H1 (cell line): Measurements from ENCODE around the gene IREB2. TPM values are rescaled to one million over a fixed set of nuclear protein-coding genes. Genes with fewer than 3 reads are reported as not detected.

Source experiments
- CTCF ChIA-PET: fragments of 300-600 bp; sonication (Branson Sonifier 250); formaldehyde crosslinking; loops from one replicate; lab custom pipeline; 2021; ENCODE audit not compliant: partially characterized antibody; lab: Charles Lee
- POLR2A ChIA-PET: fragments of 300-600 bp; sonication (Branson Sonifier 250); formaldehyde crosslinking; loops from one replicate; lab custom pipeline; 2021; ENCODE audit warnings: inconsistent platforms; ENCODE audit not compliant: partially characterized antibody; lab: Charles Lee
- DNase-seq, 2 experiments: peaks; one replicate each; pipeline versions ENCODE4 v3.0.0 to v3.0.0-alpha.2; 2010 to 2022; ENCODE audit warnings: low spot score in 2 of 2, low read depth in 1 of 2, mixed read lengths in 1 of 2
- FAIRE-seq: peaks from 2 replicates; lab custom pipeline; 2011; peaks lifted over from hg19 to GRCh38; lab: Jason Lieb, UNC
- H2AFZ ChIP-seq: 2 replicates; pipeline ENCODE4 v1.8.1; 2012; ENCODE audit warnings: low read length, inconsistent platforms
- H2AK5ac ChIP-seq: 2 replicates; pipeline ENCODE4 v1.6.1; 2013; ENCODE audit warnings: low read depth, low read length
- H2BK120ac ChIP-seq: replicated peaks from 2 replicates; pipeline ENCODE3; 2013; ENCODE audit warnings: low read depth, low read length, inconsistent platforms
- H2BK12ac ChIP-seq: 2 replicates; pipeline ENCODE4 v1.6.1; 2013; ENCODE audit warnings: low read depth, low read length
- H2BK15ac ChIP-seq: 2 replicates; pipeline ENCODE4 v1.6.1; 2013; ENCODE audit warnings: low read length
- H2BK20ac ChIP-seq: 2 replicates; pipeline ENCODE4 v1.6.1; 2013; ENCODE audit warnings: low read length
- H2BK5ac ChIP-seq: 2 replicates; pipeline ENCODE4 v1.6.1; 2013; ENCODE audit warnings: low read depth, low read length
- H3K14ac ChIP-seq: 2 replicates; pipeline ENCODE4 v1.6.1; 2013; ENCODE audit warnings: inconsistent platforms; ENCODE audit not compliant: insufficient read length
- H3K18ac ChIP-seq: 2 replicates; pipeline ENCODE4 v1.6.1; 2013; ENCODE audit warnings: low read length; ENCODE audit errors: extremely low read depth
- H3K23ac ChIP-seq: 2 replicates; pipeline ENCODE4 v1.6.1; 2013; ENCODE audit warnings: inconsistent platforms; ENCODE audit not compliant: insufficient read length
- H3K23me2 ChIP-seq: 2 replicates; pipeline ENCODE4 v1.6.1; 2013; ENCODE audit warnings: low read depth, low read length
- H3K27ac ChIP-seq: 2 replicates; pipeline ENCODE4 v1.6.1; 2011; ENCODE audit warnings: low read depth, low read length, inconsistent platforms
- H3K27me3 ChIP-seq, 4 experiments: replicated peaks in 1 of 4; 1 replicate in 1 of 4; 2 replicates in 3 of 4; pipeline versions ENCODE4 v1.6.1 to v1.8.1; 2011 to 2013; ENCODE audit warnings: low read length in 3 of 4, mild to moderate bottlenecking in 3 of 4, inconsistent platforms in 2 of 4, mixed read lengths in 2 of 4, moderate library complexity in 1 of 4; ENCODE audit not compliant: control insufficient read depth in 3 of 4, insufficient read depth in 3 of 4; ENCODE audit errors: extremely low read depth in 1 of 4
- H3K36me3 ChIP-seq, 4 experiments: 2 replicates each; pipeline versions ENCODE4 v1.6.1 to v1.8.1; 2011 to 2013; ENCODE audit warnings: mild to moderate bottlenecking in 4 of 4, low read length in 3 of 4, moderate library complexity in 2 of 4, control low read depth in 1 of 4, inconsistent platforms in 1 of 4; ENCODE audit not compliant: insufficient read depth in 4 of 4, control insufficient read depth in 2 of 4
- H3K4ac ChIP-seq: replicated peaks from 2 replicates; pipeline ENCODE3; 2013; ENCODE audit warnings: low read length, low read depth, mixed read lengths, inconsistent platforms; ENCODE audit not compliant: insufficient read length
- H3K4me1 ChIP-seq, 4 experiments: replicated peaks in 1 of 4; 1 replicate in 1 of 4; 2 replicates in 3 of 4; pipeline versions ENCODE4 v1.6.1 to v1.8.1; 2011 to 2013; ENCODE audit warnings: low read length in 3 of 4, inconsistent platforms in 2 of 4, mixed read lengths in 1 of 4; ENCODE audit not compliant: insufficient read depth in 4 of 4, control insufficient read depth in 3 of 4
- H3K4me2 ChIP-seq, 2 experiments: 2 replicates each; pipeline versions ENCODE4 v1.6.1 to v1.8.1; 2011 to 2013; ENCODE audit warnings: low read depth in 2 of 2, low read length in 2 of 2, control low read depth in 1 of 2, inconsistent platforms in 1 of 2, mild to moderate bottlenecking in 1 of 2; ENCODE audit not compliant: insufficient read depth in 1 of 2
- H3K4me3 ChIP-seq, 4 experiments: fragments of 200-600, 300-600 bp in 1 of 4; sonication (generic), shearing (Covaris generic), sonication (Bioruptor Twin) in 1 of 4; 2 replicates each; pipeline versions ENCODE4 v1.5.1 to v1.8.1; 2011 to 2016; ENCODE audit warnings: low read length in 4 of 4, low read depth in 3 of 4, control low read depth in 2 of 4, inconsistent platforms in 2 of 4, mild to moderate bottlenecking in 2 of 4, mixed read lengths in 1 of 4, moderate library complexity in 1 of 4; ENCODE audit not compliant: insufficient read depth in 2 of 4; ENCODE audit errors: extremely low read depth in 1 of 4
- H3K56ac ChIP-seq: replicated peaks from 2 replicates; pipeline ENCODE3; 2013; ENCODE audit warnings: low read depth, mild to moderate bottlenecking, mixed read lengths, low read length, inconsistent platforms; ENCODE audit not compliant: insufficient read length
- H3K79me1 ChIP-seq: 2 replicates; pipeline ENCODE4 v1.6.1; 2013; ENCODE audit warnings: low read depth, low read length, control low read depth
- H3K79me2 ChIP-seq, 2 experiments: 2 replicates each; pipeline versions ENCODE4 v1.6.1 to v1.8.1; 2012 to 2013; ENCODE audit warnings: low read length in 2 of 2, mild to moderate bottlenecking in 2 of 2, inconsistent platforms in 1 of 2; ENCODE audit not compliant: insufficient read depth in 2 of 2, control insufficient read depth in 1 of 2
- H3K9ac ChIP-seq, 4 experiments: replicated peaks in 1 of 4; 1 replicate in 1 of 4; 2 replicates in 3 of 4; pipeline versions ENCODE4 v1.6.1 to v1.8.1; 2011 to 2013; ENCODE audit warnings: low read depth in 3 of 4, low read length in 3 of 4, control low read depth in 2 of 4, mild to moderate bottlenecking in 2 of 4, moderate library complexity in 2 of 4, inconsistent platforms in 1 of 4; ENCODE audit errors: extremely low read depth in 1 of 4
- H3K9me3 ChIP-seq, 2 experiments: 2 replicates each; pipeline versions ENCODE4 v1.6.1 to v1.8.1; 2012 to 2013; ENCODE audit warnings: mild to moderate bottlenecking in 2 of 2, moderate library complexity in 2 of 2, control low read depth in 1 of 2, inconsistent platforms in 1 of 2, low read depth in 1 of 2, low read length in 1 of 2, mixed read lengths in 1 of 2; ENCODE audit not compliant: insufficient read depth in 2 of 2
- H4K20me1 ChIP-seq, 2 experiments: replicated peaks in 1 of 2; 2 replicates each; pipeline versions ENCODE3 to v1.8.1; 2011 to 2013; ENCODE audit warnings: inconsistent platforms in 2 of 2, low read length in 2 of 2, mild to moderate bottlenecking in 1 of 2; ENCODE audit not compliant: insufficient read depth in 2 of 2, control insufficient read depth in 1 of 2
- H4K5ac ChIP-seq: 2 replicates; pipeline ENCODE4 v1.6.1; 2013; ENCODE audit warnings: low read length, low read depth, mixed read lengths, inconsistent platforms; ENCODE audit not compliant: insufficient read length
- H4K8ac ChIP-seq: 2 replicates; pipeline ENCODE4 v1.8.0; 2013; ENCODE audit warnings: mild to moderate bottlenecking, moderate library complexity, low read length, inconsistent platforms; ENCODE audit not compliant: insufficient read depth; ENCODE audit errors: extremely low read depth
- H4K91ac ChIP-seq: replicated peaks from 2 replicates; pipeline ENCODE3; 2013; ENCODE audit warnings: low read length, mixed read lengths, inconsistent platforms; ENCODE audit not compliant: insufficient read length
- EP300 ChIP-seq, 2 experiments: IDR thresholded peaks; 1 replicate in 1 of 2; 2 replicates in 1 of 2; pipeline ENCODE4 v1.6.1; 2011 to 2012; ENCODE audit warnings: low read depth in 2 of 2, low read length in 2 of 2, mild to moderate bottlenecking in 2 of 2, borderline replicate concordance in 1 of 2, inconsistent platforms in 1 of 2, moderate library complexity in 1 of 2
- GABPA ChIP-seq: IDR thresholded peaks from 2 replicates; pipeline ENCODE4 v1.6.1; 2011; ENCODE audit warnings: mild to moderate bottlenecking, low read length, moderate library complexity, borderline replicate concordance; ENCODE audit not compliant: insufficient read depth
- SIX5 ChIP-seq: IDR thresholded peaks from 2 replicates; pipeline ENCODE4 v1.6.1; 2011; ENCODE audit warnings: mild to moderate bottlenecking, low read depth, low read length
- TAF7 ChIP-seq: optimal IDR thresholded peaks from 2 replicates; pipeline ENCODE3; 2011; ENCODE audit warnings: low read depth, mild to moderate bottlenecking, inconsistent platforms, low read length, moderate library complexity, borderline replicate concordance
- WGBS, 2 experiments: shearing (Covaris generic) in 1 of 2; methylation state at CpG; one replicate each; pipeline versions ENCODE4 v1.1.6 to v1.1.7; 2013 to 2015; ENCODE audit warnings: low lambda C conversion rate in 2 of 2, mixed read lengths in 2 of 2, inconsistent platforms in 1 of 2, low coverage in 1 of 2, missing lambda C conversion rate in 1 of 2; ENCODE audit not compliant: insufficient replicate concordance in 2 of 2, insufficient coverage in 1 of 2, insufficient read length in 1 of 2; ENCODE audit errors: extremely low coverage in 1 of 2, missing lambda C conversion rate in 1 of 2; 5-methylcytosine and 5-hydroxymethylcytosine counted together
- polyA plus RNA-seq, 7 experiments: library from polyadenylated mRNA; depleted of rRNA in 3 of 7; stranded (reverse) in 5 of 7; unstranded in 2 of 7; fragments of >200 nt in 5 of 7; fragments of 200-250 nt in 2 of 7; gene quantifications; 1 replicate in 5 of 7; 2 replicates in 1 of 7; 4 replicates in 1 of 7; pipeline versions ENCODE4 v1.2.1 to v1.2.3, GENCODE V29; 2011 to 2013; ENCODE audit warnings: missing spikeins in 2 of 7, mixed read lengths in 2 of 7
- total RNA-seq: library from RNA; stranded (reverse); fragmentation: NEBNext Ultra II Directional; extraction: Animal tissue kit (Norgen Biotek cat#: 25700); gene quantifications from 2 replicates; pipeline ENCODE4 v1.2.1, GENCODE V29; 2021

Gene IREB2
- total and polyA plus RNA-seq, 2 of the 8 experiments (the other 6 are each of a cell fraction or from before 2014, with no cell fraction given) = 21.0 to 103 TPM

DNA sequence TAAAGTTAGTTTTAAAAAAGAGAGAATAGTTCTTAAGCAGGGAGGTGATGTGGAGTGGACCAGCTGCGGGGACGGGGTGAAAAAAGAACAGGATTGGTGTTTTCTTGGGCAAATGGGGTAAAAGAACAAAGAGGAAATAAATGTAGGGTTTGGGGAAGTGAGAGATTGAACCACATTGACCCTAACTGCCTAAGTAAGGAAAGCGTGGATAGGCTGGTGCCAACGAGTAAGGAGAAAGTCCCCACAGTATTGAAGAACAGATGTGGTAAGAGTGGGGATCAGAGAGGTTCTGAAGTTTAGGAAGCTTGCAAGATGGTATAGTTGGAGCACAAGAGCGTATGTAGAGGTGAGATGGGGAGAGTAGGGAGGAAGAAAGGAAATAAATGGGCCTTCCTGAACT lies 17.0 kb downstream of the IREB2 start:
- H3K4me3 ChIP-seq = no peak overlapping the region
- no peak overlapping the region for H2BK5ac ChIP-seq
- WGBS, 2 experiments = 82 to 100% methylated on average over 1 to 5 of the region's 5 CpGs
- no peak overlapping the region for H3K23ac ChIP-seq
- no peak overlapping the region for H3K14ac ChIP-seq
- no peak overlapping the region for H2BK20ac ChIP-seq
- no peaks in the 10 kb centered on the region for H3K27me3 ChIP-seq
- no peaks in the 10 kb centered on the region for H3K23me2 ChIP-seq
- H3K79me1 ChIP-seq = peaks cover 16% of the 10 kb centered on the region
- no peak overlapping the region for H2BK120ac ChIP-seq
- H3K36me3 ChIP-seq = peaks cover 0 to 2% (median 0%) of the 10 kb centered on the region in 4 experiments; a peak in 1 of 8 replicates
- H4K8ac ChIP-seq = no peak overlapping the region
- H2AFZ ChIP-seq = no peak overlapping the region
- no peak overlapping the region for H3K27ac ChIP-seq
- H3K56ac ChIP-seq = no peak overlapping the region
- no peak overlapping the region for H2BK15ac ChIP-seq
- no peak for FAIRE-seq
- ChIA-PET POLR2A (no interaction called here), CTCF (interaction anchor here (1.2 kb wide), 1 partner anchor 28 kb away, joined by 3 read pairs; no protein-coding TSS in a partner anchor)
- H4K91ac ChIP-seq = no peak overlapping the region
- H4K20me1 ChIP-seq = peaks cover 5 to 11% of the 10 kb centered on the region in 2 experiments
- DNase-seq = no peak
- no peak overlapping the region; a peak in 1 of 7 replicates for H3K9ac ChIP-seq
- H3K79me2 ChIP-seq = peaks cover 19 to 98% of the 10 kb centered on the region in 2 experiments
- H4K5ac ChIP-seq = no peak overlapping the region
- H3K18ac ChIP-seq = no peak overlapping the region
- no peak overlapping the region for H3K4ac ChIP-seq
- H3K9me3 ChIP-seq = no peaks in the 10 kb centered on the region
- H2BK12ac ChIP-seq = no peak overlapping the region; the same call in 1 of the 2 replicates
- no peaks in the 10 kb centered on the region; a peak in 1 of 7 replicates for H3K4me1 ChIP-seq
- no peak overlapping the region for H3K4me2 ChIP-seq
- no peak overlapping the region for H2AK5ac ChIP-seq
- TF ChIP-seq SIX5 (no peak), GABPA (no peak), EP300 (IDR thresholded peaks at IDR 0.05; ENCODE audit: borderline replicate concordance in 1 of 2, low read depth in 2 of 2, low read length in 2 of 2) (no peak), TAF7 (no peak)
